ENCODE data around the gene HIVEP3. TPM values are rescaled to one million over a fixed set of nuclear protein-coding genes. Genes with fewer than 3 reads are reported as not detected.
A peak's percentile ranks its signal among the peaks of the same experiment; 100 is the strongest.

HIVEP3 gene
- total and polyA plus RNA-seq, 7 donors = 0.70 to 3.4 (median 2.1) TPM

- ATAC-seq = no peak
- no peak overlapping the region for H3K4me3 ChIP-seq
Measured at GRCh38 chr1:41590331-41590730, 328.4 kb downstream of the HIVEP3 start.

DNA sequence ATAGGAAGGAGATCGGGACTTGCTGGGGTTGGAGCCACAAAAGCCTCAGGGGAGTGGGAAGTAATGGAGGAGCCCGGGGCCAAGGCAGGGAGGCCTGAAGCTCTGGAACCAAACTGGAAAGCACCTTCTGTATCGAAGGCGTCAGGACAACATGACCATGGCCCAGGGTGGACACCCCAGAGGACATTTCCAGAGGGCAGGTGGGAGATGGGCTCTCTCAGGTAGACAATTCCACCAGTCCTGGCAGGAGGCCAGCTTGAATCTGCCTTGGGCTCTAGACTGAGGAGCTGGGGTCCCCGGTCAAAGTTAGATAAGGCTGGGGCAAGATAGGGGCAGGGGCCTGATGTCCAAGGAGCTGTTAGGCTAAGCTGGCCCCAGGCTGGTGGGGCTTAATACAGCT, 329.3 kb downstream of the HIVEP3 start:
- WGBS, 3 donors = 94 to 96% (median 96%) methylated on average over 5 of the region's 5 CpGs
- DNase-seq (no peak), ATAC-seq (no peak)
- no peaks in the 10 kb centered on the region for H3K9me3 ChIP-seq
- no peak overlapping the region for H3K27ac ChIP-seq
- H3K36me3 ChIP-seq (ENCODE audit: insufficient read depth in 1 of 2, low read depth in 1 of 2) = no peaks in the 10 kb centered on the region
- no peak overlapping the region for H3K4me3 ChIP-seq
- no peak for TF ChIP-seq CTCF (IDR thresholded peaks at IDR 0.05)
- H3K27me3 ChIP-seq (ENCODE audit: insufficient read depth in 3 of 3, low read length in 2 of 3) = no peaks in the 10 kb centered on the region
- H3K4me1 ChIP-seq = no peaks in the 10 kb centered on the region
- intact Hi-C loops (cut with DNase I) = no loop called here

More at GRCh38 chr1:41590331-41590730, 328.4 kb downstream of the HIVEP3 start:
- Histone ChIP-seq H3K36me3 (ENCODE audit: insufficient read depth in 1 of 2, low read depth in 1 of 2) (no peaks in the 10 kb centered on the region), H3K9me3 (no peaks in the 10 kb centered on the region), H3K4me1 (no peaks in the 10 kb centered on the region), H3K27ac (no peak overlapping the region), H3K27me3 (ENCODE audit: insufficient read depth in 3 of 3, low read length in 2 of 3) (no peaks in the 10 kb centered on the region)
- DNase-seq = no peak
- intact Hi-C loops (cut with DNase I) = no loop called here
- no peak for TF ChIP-seq CTCF (IDR thresholded peaks at IDR 0.05)

DNA sequence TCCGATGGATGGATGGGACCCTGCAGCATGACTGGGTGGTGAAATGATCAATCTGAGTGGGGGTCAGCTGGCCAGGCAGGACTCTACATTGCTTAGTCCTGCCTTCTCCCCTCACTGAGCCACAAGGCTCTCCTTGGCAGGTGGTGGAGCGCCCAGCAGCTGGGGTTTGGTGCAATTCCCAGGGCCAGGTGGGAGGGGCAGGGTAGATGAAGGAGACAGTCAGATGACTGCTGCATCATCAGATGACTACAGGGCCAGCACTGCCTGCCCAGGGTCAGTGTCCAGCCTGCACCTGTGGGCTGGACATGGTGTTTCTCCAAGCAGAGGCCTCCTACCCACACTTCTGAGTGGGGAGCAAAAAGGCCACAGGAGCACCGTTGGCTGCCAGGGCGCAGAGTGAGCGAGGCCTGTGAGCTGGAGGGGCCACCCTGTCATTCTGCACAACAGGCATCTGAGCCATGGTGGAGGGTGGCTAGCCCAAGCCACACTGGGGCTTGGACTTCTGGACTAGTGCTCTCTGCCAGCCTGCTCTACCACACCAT, 330.3 kb downstream of the HIVEP3 start:
- 86 to 96% (median 94%) methylated on average over 5 of the region's 5 CpGs for WGBS, 3 donors
- H3K9me3 ChIP-seq = no peaks in the 10 kb centered on the region
- ATAC-seq (peak in 2 of 4 donors; percentile 46 to 68), DNase-seq (no peak)
- intact Hi-C loops (cut with DNase I) = no loop called here
- H3K27me3 ChIP-seq (ENCODE audit: insufficient read depth in 3 of 3, low read length in 2 of 3) = no peaks in the 10 kb centered on the region
- no peak overlapping the region for H3K4me3 ChIP-seq
- TF ChIP-seq CTCF (IDR thresholded peaks at IDR 0.05) = no peak
- no peak overlapping the region for H3K27ac ChIP-seq
- no peaks in the 10 kb centered on the region for H3K36me3 ChIP-seq (ENCODE audit: insufficient read depth in 1 of 2, low read depth in 1 of 2)
- no peaks in the 10 kb centered on the region for H3K4me1 ChIP-seq

- ATAC-seq = no peak
- Histone ChIP-seq H3K4me1 (no peaks in the 10 kb centered on the region), H3K27me3 (ENCODE audit: insufficient read depth in 3 of 3, low read length in 2 of 3) (no peaks in the 10 kb centered on the region), H3K27ac (no peak overlapping the region), H3K9me3 (no peaks in the 10 kb centered on the region), H3K4me3 (no peak overlapping the region), H3K36me3 (ENCODE audit: insufficient read depth in 1 of 2, low read depth in 1 of 2) (no peaks in the 10 kb centered on the region)
- WGBS, 3 donors = 95 to 98% (median 97%) methylated on average over 7 of the region's 7 CpGs
- intact Hi-C loops (cut with DNase I) = no loop called here
- no peak for DNase-seq
- TF ChIP-seq CTCF (IDR thresholded peaks at IDR 0.05) = no peak
Measured at GRCh38 chr1:41587791-41588190, 330.9 kb downstream of the HIVEP3 start.

DNA sequence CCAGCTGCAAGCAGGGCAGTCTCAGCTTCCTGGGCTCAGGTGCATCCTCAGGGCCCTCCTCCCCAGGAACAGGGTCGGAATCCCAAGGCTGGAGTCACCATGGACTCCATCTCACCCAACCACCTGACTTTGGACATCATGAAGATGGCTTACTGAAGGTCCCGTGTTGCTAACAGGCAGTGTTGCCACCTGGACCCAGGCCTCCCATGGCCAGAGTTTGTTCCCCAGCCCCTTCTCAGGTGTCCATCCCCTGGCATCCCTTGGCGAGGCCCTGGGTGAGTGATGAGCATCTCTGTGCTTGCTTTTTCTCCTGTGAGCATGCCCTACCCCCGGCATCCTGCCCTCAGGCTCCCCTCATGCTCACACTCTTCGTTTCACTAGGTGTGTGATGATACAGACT, 332.5 kb downstream of the HIVEP3 start:
- intact Hi-C loops (cut with DNase I) = no loop called here

More for the DNA sequence above, 332.5 kb downstream of the HIVEP3 start:
- WGBS, 3 donors = 84 to 92% (median 92%) methylated on average over 5 of the region's 5 CpGs
- TF ChIP-seq CTCF (IDR thresholded peaks at IDR 0.05) = no peak
- Histone ChIP-seq H3K4me3 (no peak overlapping the region), H3K4me1 (no peaks in the 10 kb centered on the region), H3K36me3 (ENCODE audit: insufficient read depth in 1 of 2, low read depth in 1 of 2) (no peaks in the 10 kb centered on the region), H3K27me3 (ENCODE audit: insufficient read depth in 3 of 3, low read length in 2 of 3) (no peaks in the 10 kb centered on the region), H3K9me3 (no peaks in the 10 kb centered on the region), H3K27ac (no peak overlapping the region)
- no peak for ATAC-seq
- DNase-seq = no peak
